Measurements from ENCODE around the gene SLC9A9. TPM values are rescaled to one million over a fixed set of nuclear protein-coding genes. Genes with fewer than 3 reads are reported as not detected.

Gene SLC9A9
- total and polyA plus RNA-seq, 2 of the 8 experiments (the other 6 are each of a cell fraction or from before 2014, with no cell fraction given): 0.48 to 1.1 TPM

GRCh38 chr3:143224716-143225115 lies 623.6 kb downstream of the SLC9A9 start (continued):
- TF ChIP-seq TAF7 (optimal IDR thresholded peaks at IDR 0.05; ENCODE audit: borderline replicate concordance, low read depth, low read length): no peak
- no peak for TF ChIP-seq CTBP2 (IDR thresholded peaks at IDR 0.05; ENCODE audit: borderline replicate concordance, insufficient read depth, insufficient read length, low read length)
- TF ChIP-seq PHF8 (conservative IDR thresholded peaks at IDR 0.05; ENCODE audit: low read depth, low read length): no peak
